ENCODE results near the gene MISP.

The MISP gene

DNA sequence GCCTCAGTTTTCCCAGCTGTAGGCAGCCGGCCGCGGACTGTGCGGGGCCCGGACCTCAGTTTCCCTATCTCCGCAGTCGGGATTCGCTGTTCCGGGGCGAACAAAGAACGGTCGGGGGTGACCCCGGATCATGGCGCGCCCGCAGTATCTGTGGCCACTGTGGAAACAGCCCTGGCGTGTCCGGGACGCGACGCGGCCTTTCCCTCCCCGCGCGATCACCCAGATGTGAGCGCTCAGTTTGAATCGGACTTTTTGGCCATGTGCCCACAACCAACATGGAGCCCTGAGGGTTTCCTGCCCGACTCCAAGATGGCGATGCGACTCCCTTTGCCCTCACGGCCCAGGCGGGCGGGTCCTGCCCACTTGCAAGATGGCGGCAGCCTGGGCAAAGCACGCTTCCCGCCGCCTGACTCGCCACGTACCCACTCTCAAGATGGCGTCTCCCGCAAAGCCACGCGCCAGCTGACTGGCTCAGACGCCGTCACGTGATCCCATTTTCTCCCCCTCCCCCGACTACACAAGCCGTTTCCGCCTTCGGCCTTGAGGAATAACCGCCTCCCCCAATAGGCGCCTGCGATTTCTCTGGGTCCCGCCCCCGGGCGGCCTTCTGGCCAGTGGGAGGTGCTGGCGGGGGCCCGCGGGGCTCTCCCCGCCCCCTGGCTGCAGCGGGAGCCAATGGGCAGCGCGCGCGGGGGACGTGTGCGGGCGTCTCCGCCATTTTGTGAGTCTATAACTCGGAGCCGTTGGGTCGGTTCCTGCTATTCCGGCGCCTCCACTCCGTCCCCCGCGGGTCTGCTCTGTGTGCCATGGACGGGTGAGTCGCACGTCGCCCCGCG lies 46.0 kb downstream of the MISP start, which contains the start of gene PTBP1:
Gene PTBP1, plus strand, starts transcription at position 761 of the 836 bp plus-strand sequence. Its CDS starts 46 bp downstream, at position 807.
- peak; percentile 100 for DNase-seq (ENCODE audit: low read depth)

DNA sequence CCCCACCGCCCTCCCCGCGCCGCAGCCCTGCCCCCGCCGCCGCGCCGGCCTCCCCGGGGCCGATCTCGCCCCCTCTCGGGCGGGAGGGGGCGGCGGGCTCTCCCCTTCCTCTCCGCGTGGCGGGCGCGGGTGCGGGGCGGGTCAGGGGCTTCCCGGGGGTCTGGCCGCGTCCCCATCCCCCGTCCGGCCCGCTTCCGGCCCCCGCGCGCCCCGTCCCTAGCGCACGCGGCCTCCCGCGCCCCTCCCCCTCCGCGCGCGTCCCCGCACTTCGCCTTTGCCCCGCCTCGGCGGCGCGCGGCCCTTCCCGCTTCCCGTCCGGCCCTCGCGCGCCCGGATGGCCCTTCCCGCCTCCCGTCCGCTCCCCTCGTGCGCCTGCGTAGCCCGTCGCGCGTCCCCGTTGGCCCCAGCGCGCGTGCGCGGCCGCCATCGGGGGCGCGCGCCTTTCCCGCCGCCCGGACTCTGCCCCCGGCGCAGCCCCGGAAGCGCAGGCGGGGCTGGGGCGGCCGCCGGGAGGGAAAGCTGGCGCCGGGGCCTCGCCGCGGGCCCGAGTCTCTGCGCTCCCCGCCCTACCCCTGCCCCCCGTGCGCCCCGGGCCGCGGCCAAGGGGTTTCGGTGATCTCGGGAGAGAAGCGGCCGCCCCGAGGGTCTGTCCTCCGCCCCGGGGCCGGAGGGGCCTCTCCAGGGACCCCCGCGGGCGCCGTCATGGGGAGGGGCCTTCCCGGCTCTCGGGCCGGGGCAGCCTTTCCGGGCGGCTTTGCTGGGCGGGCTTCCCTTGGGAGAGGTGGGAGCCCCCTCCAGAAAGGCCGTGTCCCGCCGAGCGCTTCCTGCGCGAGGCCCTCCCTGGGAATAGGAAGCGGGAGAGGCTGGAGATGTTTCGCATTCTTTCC lies 46.9 kb downstream of the MISP start:
- peak; percentile 94 for DNase-seq (ENCODE audit: low read depth)

DNA sequence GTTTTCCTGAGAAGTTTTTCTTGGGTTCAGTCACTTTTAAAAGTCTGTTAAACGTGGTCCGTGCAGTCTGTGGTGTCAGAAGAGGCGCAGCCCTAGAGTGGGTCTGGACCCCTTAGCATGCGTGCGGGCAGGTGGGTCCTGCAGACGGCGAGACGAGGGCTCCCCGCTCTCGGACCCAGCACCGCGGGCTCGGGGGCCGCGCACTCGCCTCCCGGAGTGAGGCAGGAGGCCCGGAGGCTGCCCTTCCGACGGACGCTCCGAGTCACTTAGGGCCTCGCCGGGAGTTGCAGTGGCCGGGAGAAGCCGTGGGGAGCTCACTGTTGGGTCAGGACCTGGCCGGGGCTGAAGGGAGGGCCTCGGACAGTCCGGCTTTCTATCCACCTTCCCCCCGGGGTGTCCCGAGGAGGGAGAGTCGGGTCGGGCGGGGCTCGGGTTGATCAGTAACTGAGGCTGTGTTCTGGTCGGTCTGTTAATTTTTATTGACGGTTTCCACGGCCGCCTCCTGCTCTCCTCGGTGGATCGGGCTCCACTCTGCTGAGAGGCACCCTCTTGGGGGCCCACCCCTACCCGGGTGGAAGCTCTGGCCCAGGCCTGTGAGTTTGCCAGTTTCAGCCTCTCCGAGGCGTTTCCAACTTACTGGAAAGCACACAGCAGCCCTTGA lies 47.6 kb downstream of the MISP start:
- DNase-seq (ENCODE audit: low read depth), result no peak

DNA sequence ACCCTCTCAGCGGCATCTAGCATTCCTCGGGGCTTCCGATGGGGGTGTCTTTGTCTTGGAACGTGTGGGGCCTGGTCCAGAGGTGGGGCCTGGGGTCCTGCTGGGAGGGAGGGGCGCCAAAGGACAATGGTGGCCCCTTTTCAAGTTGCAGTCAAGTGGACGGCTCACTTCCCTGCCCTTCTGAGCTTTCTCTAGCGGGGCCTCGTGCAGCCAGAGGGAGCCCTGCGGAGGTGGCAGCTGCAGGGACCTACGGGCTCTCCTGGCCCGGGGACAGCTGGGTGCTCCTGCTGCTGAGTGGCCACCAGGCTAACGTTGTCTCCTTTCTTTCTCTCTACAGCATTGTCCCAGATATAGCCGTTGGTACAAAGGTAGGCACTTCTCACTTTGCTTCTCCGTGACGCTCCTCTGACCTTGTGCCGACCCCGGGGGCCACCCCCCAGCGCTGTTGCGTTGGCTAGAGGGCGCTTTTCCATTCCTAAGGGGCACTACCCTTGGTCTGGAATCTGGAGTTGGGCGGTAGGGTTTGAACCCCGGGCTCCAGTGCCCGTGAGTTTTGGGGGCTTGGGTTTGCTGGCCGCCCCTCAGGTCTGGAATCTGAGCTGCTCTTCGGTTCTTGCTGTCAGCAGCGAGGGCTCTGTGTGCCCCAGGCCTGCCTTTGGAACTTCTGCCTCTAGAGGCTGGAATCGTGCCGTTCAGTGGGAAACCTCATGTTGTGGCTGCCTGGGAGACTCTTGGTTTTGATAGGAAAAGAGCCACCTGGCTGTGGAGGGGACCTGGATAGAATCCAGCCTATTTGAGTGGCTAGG lies 48.4 kb downstream of the MISP start:
- DNase-seq (ENCODE audit: low read depth), result peak; percentile 59

DNA sequence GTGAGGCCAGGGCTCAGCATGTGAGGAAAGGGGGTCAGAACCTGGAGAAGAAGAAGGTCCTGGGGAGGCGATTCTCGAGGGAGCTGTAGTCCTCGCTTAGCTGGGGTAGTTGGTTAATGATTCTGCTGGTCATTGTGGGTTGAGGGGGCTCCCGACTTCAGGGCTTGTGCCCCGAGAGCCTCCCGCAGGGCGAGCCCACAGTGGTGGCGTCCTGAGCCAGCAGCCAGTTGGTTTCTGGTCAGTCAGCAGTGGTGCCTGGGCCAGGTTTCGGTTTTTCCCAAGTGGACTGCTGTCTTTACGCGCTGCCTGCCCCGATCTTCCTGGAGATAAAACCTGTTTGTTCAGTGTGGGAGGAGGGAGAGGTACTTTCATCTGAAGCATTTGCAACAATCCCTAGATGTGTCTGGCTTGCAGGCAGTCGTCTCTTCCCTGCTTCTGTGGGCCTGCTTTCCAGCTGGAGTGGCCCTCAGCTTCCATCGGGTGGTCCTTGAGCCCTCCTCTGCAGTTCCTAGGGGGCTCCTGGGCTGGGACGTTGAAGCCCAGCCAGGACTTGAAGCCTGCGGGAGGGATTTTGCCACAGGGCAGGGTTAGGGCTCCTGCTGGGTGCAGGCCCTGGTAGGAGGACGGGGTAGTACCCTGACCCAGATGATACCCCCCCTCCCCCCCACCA lies 49.6 kb downstream of the MISP start:
- no peak for DNase-seq (ENCODE audit: low read depth)

DNA sequence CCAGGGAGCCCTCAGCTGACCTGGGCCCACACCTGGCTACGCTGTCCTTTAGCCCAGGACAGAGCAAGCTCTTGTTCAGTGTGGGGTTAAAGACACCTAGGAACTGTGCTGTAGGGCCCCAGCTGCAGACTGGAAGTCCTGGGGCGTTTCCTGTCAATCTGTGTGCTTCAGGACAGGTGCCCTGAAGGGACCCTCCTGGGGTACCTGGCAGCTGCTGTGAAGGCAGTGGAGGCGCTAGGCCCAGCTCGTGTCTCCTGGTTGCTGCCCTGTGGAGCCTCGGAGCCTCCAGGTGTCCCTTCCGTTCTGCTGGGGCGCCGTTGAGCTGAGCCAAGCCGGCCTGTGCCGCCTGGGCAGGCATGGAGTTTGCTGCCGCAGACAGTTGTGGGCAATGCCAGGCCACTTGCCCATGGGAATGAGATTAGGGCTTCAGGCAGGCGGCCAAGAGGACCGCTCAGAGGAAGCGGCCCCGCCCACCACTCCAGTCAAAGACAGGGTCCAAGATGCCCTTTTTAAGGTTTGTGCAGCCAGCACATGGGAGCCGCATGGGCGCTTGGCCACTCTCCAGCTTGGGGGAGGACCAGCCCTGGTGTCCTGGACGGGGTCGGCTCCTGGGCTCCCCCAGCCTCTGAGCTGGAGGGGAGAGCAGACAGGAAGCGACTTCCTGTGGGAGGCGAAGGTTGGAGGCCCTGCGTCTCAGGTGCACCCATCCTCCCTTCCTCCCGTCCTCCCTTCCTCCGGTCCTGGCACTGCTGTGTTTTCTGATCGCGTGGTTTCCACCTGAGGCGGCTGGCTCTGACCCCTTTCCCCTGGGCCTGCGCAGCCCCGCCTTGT lies 50.3 kb downstream of the MISP start:
- DNase-seq (ENCODE audit: low read depth), result no peak

DNA sequence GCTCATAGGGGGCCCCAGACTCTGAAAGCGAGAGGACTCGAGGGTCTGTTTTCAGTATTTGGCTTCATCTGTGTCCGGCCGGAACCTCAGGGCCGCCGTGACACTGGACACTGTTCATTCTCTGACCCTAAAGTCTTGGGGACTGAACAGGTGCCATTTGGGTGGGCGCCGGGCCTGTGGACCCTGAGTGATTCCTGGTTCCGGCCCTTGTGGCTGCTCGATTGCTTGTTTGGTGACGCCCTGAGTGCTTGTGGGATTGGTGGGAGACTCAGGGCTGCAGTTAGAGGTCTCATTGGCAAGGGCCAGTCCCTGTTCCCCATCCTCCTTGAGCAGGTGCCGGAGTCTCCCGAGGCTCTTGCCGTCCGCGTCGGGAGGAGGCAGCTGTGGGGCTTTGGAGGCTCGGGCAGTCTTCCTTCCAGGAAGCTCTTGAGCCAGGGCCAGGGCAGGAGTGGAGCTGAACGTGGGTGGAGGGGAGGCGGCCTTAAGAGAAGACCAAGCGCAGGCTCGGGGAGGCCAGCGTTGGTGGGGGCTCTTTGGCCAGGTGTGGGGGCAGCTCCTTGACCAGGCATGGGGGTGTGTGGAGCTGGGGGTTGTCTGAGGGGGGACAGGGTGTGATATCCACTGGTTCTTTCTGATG lies 51.1 kb downstream of the MISP start:
- no peak for DNase-seq (ENCODE audit: low read depth)

DNA sequence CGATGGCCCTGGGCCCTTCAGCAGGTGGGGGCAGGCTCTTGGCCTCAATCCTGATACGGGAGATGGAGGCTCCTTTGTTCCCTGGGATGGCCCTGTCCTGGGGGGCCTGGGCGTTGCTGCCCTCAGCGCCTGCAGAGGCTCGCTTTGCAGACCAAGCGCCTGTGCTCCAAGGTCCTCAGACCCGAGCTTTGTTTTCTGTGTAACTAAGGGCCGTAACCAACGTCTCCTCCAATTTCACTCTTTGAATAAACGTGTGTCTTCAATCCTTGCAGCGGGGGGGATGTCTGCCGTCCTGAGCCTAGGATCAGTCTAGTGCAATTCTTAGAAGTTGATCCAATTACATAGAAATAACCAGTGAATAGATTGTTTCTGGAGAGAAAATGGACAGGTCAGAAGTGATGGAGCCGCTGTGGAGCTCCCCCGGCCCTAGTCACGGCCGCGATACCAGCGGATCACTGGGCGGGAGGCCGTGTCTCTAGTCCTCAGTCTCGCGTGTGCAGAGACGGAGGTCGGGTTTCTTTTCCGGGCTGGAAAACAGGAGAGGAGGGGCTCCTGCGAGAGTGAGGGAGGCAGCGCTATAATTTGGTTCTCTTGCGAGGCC lies 51.7 kb downstream of the MISP start:
- no peak for DNase-seq (ENCODE audit: low read depth)

DNA sequence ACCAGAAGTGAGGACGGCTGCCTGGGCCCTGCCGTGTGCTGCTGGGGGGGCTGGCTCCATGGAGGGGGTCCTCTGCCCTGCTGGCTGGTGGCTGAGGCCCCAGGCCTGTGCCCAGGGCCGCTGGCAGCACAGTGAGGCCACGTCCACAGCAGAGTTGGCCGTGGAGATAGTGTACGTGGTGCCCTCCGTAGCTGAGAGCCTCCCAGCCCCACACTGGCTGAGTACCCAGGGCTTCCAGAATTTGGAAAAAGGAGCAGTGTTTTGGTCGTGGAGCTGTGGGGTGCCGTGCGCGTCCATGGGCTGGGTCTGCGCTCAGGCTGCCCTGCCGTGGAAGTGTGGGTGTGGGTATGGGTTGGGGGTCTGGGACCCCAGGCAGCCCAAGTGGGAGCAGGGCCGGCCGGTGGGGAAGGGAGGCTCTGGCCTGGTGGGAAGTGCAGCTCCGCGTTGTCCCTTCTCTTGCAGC lies 52.2 kb downstream of the MISP start:
- DNase-seq (ENCODE audit: low read depth), result no peak

DNA sequence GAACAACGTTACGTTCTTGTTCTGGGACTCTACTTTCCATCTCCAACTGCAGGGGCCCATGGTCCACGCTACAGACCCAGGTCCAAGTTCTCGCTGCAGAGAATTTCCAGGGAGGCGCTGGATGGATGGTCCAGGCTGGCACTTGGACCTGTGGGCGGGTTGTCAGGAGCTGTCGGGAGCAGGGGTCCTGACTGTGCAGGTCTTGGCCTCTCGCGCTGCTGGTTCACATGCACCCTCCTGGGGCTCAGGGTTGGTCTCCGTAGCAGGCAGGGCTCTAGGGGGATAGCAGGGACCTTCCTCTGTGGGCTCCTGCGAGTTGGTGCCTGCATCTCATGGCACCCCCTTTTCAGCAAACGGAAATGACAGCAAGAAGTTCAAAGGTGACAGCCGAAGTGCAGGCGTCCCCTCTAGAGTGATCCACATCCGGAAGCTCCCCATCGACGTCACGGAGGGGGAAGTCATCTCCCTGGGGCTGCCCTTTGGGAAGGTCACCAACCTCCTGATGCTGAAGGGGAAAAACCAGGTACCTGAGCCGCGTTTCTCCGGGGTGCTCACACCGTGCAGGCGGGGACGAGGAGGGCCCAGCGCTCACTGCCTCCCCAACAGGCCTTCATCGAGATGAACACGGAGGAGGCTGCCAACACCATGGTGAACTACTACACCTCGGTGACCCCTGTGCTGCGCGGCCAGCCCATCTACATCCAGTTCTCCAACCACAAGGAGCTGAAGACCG lies 52.9 kb downstream of the MISP start:
- DNase-seq (ENCODE audit: low read depth), result no peak

DNA sequence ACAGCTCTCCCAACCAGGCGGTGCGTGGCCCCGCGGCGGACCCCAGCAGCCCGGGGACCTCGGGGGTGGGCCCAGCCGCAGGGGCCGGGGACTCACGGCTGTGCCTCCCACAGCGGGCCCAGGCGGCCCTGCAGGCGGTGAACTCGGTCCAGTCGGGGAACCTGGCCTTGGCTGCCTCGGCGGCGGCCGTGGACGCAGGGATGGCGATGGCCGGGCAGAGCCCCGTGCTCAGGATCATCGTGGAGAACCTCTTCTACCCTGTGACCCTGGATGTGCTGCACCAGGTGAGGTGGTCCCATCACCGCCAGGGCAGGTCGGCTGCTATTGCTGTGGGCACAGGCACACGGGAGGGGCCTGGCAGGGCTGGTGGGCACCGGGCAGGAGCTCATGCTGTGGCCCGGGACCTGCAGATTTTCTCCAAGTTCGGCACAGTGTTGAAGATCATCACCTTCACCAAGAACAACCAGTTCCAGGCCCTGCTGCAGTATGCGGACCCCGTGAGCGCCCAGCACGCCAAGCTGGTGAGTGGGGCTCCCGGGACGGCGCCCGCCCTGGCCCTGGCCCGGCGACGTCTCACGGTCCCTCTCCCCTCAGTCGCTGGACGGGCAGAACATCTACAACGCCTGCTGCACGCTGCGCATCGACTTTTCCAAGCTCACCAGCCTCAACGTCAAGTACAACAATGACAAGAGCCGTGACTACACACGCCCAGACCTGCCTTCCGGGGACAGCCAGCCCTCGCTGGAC lies 53.7 kb downstream of the MISP start:
- DNase-seq (ENCODE audit: low read depth), result no peak

DNA sequence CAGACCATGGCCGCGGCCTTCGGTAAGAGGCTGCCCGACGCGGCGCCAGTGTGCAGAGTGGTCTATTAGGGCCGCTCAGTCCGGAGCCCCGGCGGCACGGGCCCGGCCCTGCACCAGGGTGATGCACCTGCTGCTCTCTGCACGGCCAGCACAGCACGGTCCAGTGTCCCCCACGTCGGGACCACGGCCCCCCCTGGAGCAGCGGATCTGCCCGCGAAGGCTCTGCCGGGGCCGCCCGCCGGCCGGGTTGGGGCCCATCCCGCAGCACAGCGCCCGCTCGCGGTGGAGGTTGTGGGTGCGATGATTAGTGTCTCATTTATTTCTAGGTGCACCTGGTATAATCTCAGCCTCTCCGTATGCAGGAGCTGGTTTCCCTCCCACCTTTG lies 54.2 kb downstream of the MISP start:
- DNase-seq (ENCODE audit: low read depth), result no peak

DNA sequence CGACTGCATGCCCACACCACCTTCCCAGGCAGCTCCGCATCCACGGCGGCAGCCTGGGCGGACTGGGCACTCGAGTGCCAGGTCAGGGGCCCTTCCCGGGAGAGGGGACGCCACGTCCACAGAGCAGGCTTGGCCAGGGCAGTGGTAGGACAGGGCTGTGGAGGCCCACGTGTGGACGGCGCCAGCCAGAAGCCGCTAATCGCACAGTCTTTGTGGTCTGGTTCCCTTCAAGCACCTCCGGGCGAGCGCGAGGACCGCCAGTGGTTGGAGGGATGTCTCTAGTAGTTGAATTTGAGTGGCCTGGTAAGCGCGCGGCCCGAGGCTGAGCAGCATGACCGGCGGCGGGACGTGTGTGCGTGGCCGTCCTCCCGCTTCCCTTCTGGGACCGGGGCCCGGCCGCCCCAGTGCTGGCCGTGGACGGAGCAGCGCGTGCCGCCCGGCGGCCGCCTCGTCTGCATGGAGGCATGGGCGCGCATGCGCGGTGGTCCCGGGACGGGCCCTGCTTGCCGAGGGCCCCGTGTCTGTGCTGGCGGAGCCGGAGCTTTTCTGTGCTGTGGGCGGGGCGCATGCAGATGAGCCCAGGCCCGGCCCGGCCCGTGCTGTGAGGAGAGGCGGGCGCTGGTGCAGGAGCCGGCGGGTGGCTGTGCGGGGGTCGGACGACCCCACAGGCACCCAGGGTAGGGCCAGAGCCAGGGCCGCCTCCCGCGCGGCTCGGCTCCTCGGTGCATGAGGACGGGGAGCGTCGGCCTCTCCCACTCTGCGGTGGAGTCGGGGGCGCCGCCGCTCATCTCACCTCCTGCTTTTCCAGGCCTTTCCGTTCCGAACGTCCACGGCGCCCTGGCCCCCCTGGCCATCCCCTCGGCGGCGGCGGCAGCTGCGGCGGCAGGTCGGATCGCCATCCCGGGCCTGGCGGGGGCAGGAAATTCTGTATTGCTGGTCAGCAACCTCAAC lies 55.0 kb downstream of the MISP start:
- DNase-seq (ENCODE audit: low read depth), result no peak

DNA sequence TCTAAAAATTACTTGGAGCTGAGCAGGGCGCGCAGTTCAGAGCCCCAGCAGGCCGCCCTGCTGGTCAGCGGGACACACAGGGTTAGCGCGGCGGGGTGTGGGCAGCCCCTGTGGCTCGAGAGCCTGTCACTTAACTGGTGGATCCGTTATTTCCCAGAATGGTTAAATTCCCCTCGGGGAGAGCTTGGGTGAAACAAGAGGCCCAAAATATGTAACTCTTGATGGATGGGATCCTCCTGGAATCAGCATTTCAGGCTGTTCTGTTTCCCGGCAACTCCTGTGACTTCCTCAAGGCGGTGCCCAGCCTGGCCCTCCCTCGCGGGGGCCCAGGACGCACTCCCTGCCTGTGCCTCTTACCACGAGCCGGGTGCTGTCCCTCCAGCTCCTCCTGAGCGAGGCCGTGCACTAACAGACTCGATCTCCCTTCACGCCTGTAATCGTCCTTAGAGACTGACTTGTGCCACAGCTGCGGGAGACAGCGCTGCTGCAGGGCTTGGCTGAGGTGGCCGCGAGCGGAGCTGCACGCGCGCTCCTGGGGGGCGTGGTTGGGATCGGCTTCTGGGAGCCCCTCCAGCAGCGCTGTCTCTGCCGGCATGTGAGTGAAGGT lies 56.0 kb downstream of the MISP start:
- no peak for DNase-seq (ENCODE audit: low read depth)

DNA sequence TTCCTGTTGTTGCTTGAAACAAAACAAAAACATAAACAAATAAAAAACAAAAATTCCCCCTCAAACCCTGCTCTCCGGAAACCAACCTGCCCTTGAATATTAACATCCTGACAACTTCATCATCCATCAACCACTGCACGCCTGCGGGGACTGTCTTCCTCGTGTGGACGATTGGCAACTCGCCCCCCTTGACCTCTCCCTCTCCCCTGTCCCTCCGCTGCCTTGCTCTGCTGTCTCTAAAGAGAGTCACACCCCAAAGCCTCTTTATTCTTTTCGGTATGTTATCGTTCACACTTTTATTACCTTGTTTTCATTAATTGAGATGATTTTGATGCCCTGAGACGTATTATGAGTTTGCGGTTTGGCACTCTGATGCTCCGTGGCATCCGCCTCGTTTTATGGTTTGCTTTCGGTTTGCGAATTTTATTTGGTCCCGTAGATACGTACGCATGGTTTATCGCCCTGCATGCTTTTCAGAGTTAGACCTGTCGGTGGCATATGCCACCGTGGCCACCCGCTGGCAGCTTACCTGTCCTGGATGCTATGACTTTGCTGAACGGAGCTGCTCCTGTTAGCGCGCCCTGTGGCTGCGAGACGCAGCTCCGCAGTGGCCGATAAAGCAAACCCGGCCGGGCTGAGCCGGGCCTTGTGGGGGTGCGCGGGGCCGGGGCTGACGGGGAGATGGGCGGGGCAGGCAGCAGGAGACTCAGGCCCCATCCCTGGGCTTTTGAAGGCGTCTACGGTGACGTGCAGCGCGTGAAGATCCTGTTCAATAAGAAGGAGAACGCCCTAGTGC lies 56.9 kb downstream of the MISP start:
- no peak for DNase-seq (ENCODE audit: low read depth)
